Brain pericyte (primary cell): Measurements from ENCODE around the gene SLC25A14.

ENCODE experiments used
- DNase-seq: peaks from one replicate; pipeline ENCODE4 v3.0.0-alpha.2; 2012; ENCODE audit warnings: low read depth, low spot score

Gene SLC25A14

DNA sequence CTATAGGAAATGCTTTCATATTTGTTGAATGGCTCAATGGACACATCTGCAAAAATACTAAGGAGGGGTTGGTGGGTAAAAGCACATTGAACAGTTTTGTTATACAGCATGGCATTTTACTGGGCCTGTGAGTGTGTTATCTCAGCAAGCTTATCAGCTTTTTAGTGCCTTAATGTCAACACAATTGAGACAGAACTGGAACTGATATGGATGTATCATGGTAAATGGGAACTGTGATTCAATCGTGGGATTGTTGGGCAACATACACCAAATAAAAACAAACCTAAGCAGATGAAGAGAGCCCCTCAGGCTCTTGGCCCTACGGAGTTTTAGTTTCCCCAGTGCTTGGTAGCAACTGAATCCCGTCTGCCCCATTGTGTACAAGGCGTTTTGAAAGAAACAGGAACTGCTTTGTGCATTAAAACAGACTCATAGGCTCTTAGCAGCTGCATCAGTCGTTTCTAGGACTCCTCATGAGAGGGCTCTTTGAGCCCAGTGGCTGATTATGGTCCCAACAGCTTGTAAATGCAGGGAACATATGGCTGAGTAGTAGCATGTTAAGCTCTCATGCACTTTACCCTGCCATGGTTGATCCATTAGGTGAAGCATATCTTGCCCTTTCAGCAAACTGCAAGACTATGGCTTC lies 38.4 kb downstream of the SLC25A14 start:
- no peak for DNase-seq

GRCh38 chrX:130385520-130385919 lies 45.8 kb downstream of the SLC25A14 start, which contains the start of gene GPR119:
Gene GPR119 (minus strand): TSS chrX:130385674. CDS start chrX:130385447, 227 bp downstream.
- no peak for DNase-seq

GRCh38 chrX:130386408-130386808 lies 46.7 kb downstream of the SLC25A14 start:
- no peak for DNase-seq

- no peak for DNase-seq
Measured at GRCh38 chrX:130393451-130394074, 53.8 kb downstream of the SLC25A14 start.

DNA sequence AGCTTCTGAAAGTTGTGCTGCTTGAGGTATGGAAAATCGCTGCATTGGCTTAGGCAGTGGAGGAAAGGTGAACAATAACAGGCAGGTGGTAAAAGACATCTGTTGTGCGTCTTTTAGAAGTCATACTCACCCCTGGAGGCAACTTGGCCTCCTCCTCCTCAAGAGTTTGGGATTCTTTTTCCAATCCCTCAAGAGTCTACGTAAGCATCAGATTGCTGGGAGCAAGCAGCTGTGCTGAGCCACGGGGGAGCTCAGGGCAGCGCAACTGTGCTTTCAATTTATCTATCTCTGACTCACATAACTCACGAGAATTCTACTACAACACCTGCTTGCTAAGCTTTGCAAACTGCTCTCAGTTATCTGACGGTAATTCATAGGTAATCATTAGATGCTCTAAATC lies 55.6 kb downstream of the SLC25A14 start:
- no peak for DNase-seq

DNA sequence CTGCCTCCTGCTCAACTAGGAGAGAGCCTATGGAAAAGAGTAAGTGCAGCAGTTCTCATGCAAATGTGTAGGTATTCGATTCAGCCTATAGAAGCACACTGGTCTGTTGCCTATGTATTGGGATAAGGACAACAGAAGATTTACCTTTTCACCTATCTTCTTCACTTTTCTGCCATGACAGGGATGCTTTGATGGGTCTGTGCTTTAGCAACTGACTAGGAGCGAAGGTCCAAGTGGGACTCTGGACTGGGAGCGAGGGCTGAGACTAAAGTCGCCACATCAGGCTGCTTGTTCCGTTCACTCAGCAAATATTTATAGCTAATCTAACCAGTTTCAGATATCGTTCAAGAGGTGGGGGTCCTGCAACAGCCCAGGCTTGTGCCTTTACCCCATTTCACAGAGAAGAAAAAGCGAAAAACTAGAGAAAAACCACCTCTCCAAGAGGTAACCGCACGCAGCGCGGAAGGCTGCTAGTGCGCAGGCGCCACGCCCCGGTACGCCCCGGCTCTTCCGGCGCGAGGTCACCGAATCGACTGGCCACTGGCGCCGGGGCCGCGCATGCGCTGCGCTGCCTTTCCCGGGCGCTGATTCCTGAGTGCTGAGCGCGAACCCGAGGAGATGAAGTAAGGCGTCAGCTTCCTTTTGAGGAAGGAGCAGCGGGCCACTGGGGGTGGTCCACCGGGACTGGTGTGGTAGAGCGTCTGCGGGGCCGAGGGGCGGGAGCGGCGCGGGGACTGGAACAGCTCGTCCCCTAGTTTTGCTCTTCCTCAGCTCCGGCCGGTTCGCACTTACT lies 61.9 kb downstream of the SLC25A14 start, which contains the start of gene RBMX2:
TSS of gene RBMX2 (plus strand) at position 573 of the 793 bp plus-strand sequence. CDS start at position 619, 46 bp downstream.
- DNase-seq: peak; percentile 22

GRCh38 chrX:130402208-130402684 lies 62.5 kb downstream of the SLC25A14 start:
- no peak for DNase-seq

GRCh38 chrX:130413415-130413814 lies 73.7 kb downstream of the SLC25A14 start:
- no peak for DNase-seq

DNA sequence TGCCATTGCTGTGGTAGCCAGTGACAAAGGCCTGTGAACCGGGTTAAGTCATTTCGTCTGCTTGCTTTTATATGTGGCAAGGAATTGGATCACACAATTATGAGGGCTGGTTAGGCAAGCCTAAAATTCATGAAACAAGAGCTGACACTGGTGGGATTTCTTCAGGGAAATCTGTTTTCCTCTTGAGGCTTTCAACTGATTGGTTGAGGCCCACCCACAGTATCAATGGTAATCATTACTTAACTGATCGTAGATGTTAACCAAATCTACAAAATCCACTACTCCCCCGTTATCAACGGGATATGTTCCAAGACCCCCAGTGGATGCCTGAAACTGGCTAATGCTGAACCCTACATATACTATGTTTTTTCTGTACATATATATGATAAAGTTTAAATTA lies 75.1 kb downstream of the SLC25A14 start:
- DNase-seq: no peak

DNA sequence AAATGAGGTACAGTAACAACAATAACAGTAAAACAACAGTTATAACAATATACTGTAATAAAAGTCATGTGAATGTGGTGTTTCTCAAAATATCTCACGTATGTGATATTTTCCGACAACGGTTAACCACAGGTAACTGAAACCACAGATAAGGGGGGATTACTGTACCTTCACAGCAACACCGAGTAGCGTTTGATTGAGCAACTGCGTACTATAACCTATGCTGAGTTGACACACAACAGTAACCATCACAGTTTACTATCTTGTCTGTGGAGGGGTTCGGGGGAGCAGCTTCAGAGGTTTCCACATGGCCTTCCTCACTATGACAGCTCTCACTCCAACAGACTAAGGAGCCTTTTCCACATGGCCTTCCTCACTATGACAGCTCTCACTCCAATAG lies 75.5 kb downstream of the SLC25A14 start:
- no peak for DNase-seq

DNA sequence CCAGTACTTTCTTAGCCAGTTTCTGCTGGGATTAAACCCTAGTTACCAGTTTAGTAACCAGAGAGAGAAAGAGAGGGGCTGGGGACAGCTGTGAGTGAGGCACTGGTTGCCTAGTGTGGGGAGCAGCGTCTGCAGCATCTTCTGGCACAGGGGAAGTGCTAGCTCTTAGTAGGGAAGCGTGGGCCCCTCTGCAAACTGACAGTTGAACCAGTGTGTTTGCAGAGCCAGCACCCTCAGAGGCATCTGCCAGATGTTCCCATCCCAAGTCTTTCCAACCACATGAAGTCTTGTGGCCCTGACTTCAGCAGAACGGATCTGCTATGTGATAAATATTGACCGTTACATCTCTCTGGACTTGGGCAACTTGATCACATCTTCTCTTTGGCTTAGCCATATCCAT lies 77.1 kb downstream of the SLC25A14 start:
- DNase-seq: no peak

GRCh38 chrX:130418066-130418465 lies 78.3 kb downstream of the SLC25A14 start:
- no peak for DNase-seq

GRCh38 chrX:130418740-130419139 lies 79.0 kb downstream of the SLC25A14 start:
- DNase-seq: no peak

DNA sequence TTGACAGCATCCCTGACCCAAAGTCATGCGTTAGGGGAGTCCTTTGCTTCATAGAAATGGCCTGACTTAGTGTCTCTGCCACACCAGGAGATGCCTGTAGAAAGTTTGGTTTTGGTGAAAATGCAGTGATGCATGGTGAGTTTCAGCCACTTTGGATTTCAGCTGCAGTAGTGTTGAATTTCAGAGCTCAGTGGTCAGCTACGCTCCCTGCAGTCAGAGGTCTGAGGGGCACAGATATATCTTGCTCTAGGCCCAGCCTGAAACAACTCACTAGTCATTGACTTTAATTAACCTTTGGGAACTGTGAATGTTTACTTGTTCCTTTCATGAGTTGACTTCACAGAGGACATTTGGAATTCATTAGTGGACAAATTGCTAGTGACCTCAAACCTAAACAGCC lies 79.5 kb downstream of the SLC25A14 start:
- no peak for DNase-seq
